Activated CD8-positive, alpha-beta memory T cell treated with anti-CD3 and anti-CD28 coated beads, Interleukin-2, amount 10 ng/mL, durations not matched to agents 7 days and 5 days (primary cell): ENCODE measurements around the gene OSTC. TPM values are rescaled to one million over a fixed set of nuclear protein-coding genes. Genes with fewer than 3 reads are reported as not detected.
"Not testable (repeated sequence)": the region's sequence is repeated elsewhere in the genome, so short reads cannot be mapped to it uniquely, and the experiment has no call there.

Experiments used
- ATAC-seq: fragments of 150-1000 bp; cut with Tn5 transposase; one replicate; pipeline ENCODE4 v1.10.0; 2021; ENCODE audit warnings: moderate library complexity
- CTCF ChIA-PET: fragments of 350-600 bp; sonication (Branson Sonifier 250); formaldehyde crosslinking; loops from one replicate; lab custom pipeline; 2021; ENCODE audit warnings: antibody characterized with exemption; lab: Charles Lee
- DNase-seq: peaks from one replicate; pipeline ENCODE4 v3.0.0-alpha.2; 2020
- H3K27ac Mint-ChIP-seq: one replicate; pipeline ENCODE4 v1.8.0; 2021; ENCODE audit warnings: mild to moderate bottlenecking, mixed read lengths
- H3K27me3 Mint-ChIP-seq: one replicate; pipeline ENCODE4 v1.8.0; 2021; ENCODE audit warnings: mixed read lengths
- H3K36me3 Mint-ChIP-seq: one replicate; pipeline ENCODE4 v1.8.0; 2021; ENCODE audit warnings: mild to moderate bottlenecking, mixed read lengths
- H3K4me1 Mint-ChIP-seq: one replicate; pipeline ENCODE4 v1.8.0; 2021; ENCODE audit warnings: mixed read lengths
- H3K4me3 Mint-ChIP-seq: one replicate; pipeline ENCODE4 v1.8.0; 2021; ENCODE audit warnings: mild to moderate bottlenecking, moderate library complexity, mixed read lengths
- H3K9me3 Mint-ChIP-seq: one replicate; pipeline ENCODE4 v1.8.0; 2022; ENCODE audit warnings: low read depth, mixed read lengths
- total RNA-seq, 2 experiments: library from RNA; stranded (reverse); gene quantifications; one replicate each; pipeline ENCODE4 v1.2.3, GENCODE V29; 2021

The OSTC gene
- total RNA-seq, 2 experiments from 2014 or later = 48.2 to 71.2 TPM

GRCh38 chr4:108709234-108709633 lies 58.8 kb downstream of the OSTC start:
- DNase-seq (no peak), ATAC-seq (no peak)
- no peak overlapping the region for H3K4me3 Mint-ChIP-seq
- H3K27me3 Mint-ChIP-seq = no peaks in the 10 kb centered on the region
- no peaks in the 10 kb centered on the region for H3K9me3 Mint-ChIP-seq
- H3K36me3 Mint-ChIP-seq = no peaks in the 10 kb centered on the region
- no peak overlapping the region for H3K27ac Mint-ChIP-seq
- CTCF ChIA-PET = no interaction called here
- no peaks in the 10 kb centered on the region for H3K4me1 Mint-ChIP-seq

- no peak overlapping the region for H3K27ac Mint-ChIP-seq
- H3K9me3 Mint-ChIP-seq = no peaks in the 10 kb centered on the region
- no peak overlapping the region for H3K4me3 Mint-ChIP-seq
These were observed 59.3 kb downstream of the OSTC start for GRCh38 chr4:108709722-108710121.

GRCh38 chr4:108710578-108710977 lies 60.2 kb downstream of the OSTC start:
- H3K9me3 Mint-ChIP-seq, H3K4me1 Mint-ChIP-seq, H3K27me3 Mint-ChIP-seq, CTCF ChIA-PET, H3K27ac Mint-ChIP-seq, DNase-seq, ATAC-seq, H3K4me3 Mint-ChIP-seq, H3K36me3 Mint-ChIP-seq: not testable (repeated sequence)

More at GRCh38 chr4:108709722-108710121, 59.3 kb downstream of the OSTC start:
- H3K27me3 Mint-ChIP-seq = no peaks in the 10 kb centered on the region
- CTCF ChIA-PET = no interaction called here
- ATAC-seq (no peak), DNase-seq (no peak)
- no peaks in the 10 kb centered on the region for H3K4me1 Mint-ChIP-seq
- no peaks in the 10 kb centered on the region for H3K36me3 Mint-ChIP-seq

- no peak for ATAC-seq
- no peaks in the 10 kb centered on the region for H3K36me3 Mint-ChIP-seq
- CTCF ChIA-PET = no interaction called here
- H3K27ac Mint-ChIP-seq = no peak overlapping the region
- no peaks in the 10 kb centered on the region for H3K9me3 Mint-ChIP-seq
- H3K4me1 Mint-ChIP-seq = no peaks in the 10 kb centered on the region
- DNase-seq = no peak
- peaks cover 4% of the 10 kb centered on the region for H3K27me3 Mint-ChIP-seq
- no peak overlapping the region for H3K4me3 Mint-ChIP-seq
These were observed 64.5 kb downstream of the OSTC start for GRCh38 chr4:108714880-108715279.

- ATAC-seq = no peak
- no peak overlapping the region for H3K27ac Mint-ChIP-seq
- CTCF ChIA-PET = no interaction called here
These were observed 65.9 kb downstream of the OSTC start for GRCh38 chr4:108716340-108716739.

GRCh38 chr4:108717386-108717785 lies 67.0 kb downstream of the OSTC start:
- H3K36me3 Mint-ChIP-seq = no peaks in the 10 kb centered on the region
- H3K27ac Mint-ChIP-seq = no peak overlapping the region
- H3K27me3 Mint-ChIP-seq = peaks cover 16% of the 10 kb centered on the region
- CTCF ChIA-PET = no interaction called here
- no peaks in the 10 kb centered on the region for H3K4me1 Mint-ChIP-seq
- no peak for ATAC-seq
- DNase-seq = no peak
- H3K4me3 Mint-ChIP-seq = no peak overlapping the region
- H3K9me3 Mint-ChIP-seq = no peaks in the 10 kb centered on the region

More at GRCh38 chr4:108716340-108716739, 65.9 kb downstream of the OSTC start:
- no peaks in the 10 kb centered on the region for H3K9me3 Mint-ChIP-seq
- no peak overlapping the region for H3K4me3 Mint-ChIP-seq
- DNase-seq = no peak
- H3K36me3 Mint-ChIP-seq = no peaks in the 10 kb centered on the region
- H3K4me1 Mint-ChIP-seq = no peaks in the 10 kb centered on the region
- peaks cover 9% of the 10 kb centered on the region for H3K27me3 Mint-ChIP-seq

Other genes with a start within 250 kb of the OSTC start
- gene RPL34, start 30.0 kb upstream of the OSTC start, total RNA-seq = 100 to 1,000 TPM; 912 to 994 TPM
- not detected for gene ETNPPL, start 112.5 kb downstream of the OSTC start, total RNA-seq